ENCODE data around the gene ADAR. TPM values are rescaled to one million over a fixed set of nuclear protein-coding genes. Genes with fewer than 3 reads are reported as not detected.
A peak's percentile ranks its signal among the peaks of the same experiment; 100 is the strongest.

ADAR gene
- total RNA-seq, 1 donor from 2014 or later = 180 TPM

DNA sequence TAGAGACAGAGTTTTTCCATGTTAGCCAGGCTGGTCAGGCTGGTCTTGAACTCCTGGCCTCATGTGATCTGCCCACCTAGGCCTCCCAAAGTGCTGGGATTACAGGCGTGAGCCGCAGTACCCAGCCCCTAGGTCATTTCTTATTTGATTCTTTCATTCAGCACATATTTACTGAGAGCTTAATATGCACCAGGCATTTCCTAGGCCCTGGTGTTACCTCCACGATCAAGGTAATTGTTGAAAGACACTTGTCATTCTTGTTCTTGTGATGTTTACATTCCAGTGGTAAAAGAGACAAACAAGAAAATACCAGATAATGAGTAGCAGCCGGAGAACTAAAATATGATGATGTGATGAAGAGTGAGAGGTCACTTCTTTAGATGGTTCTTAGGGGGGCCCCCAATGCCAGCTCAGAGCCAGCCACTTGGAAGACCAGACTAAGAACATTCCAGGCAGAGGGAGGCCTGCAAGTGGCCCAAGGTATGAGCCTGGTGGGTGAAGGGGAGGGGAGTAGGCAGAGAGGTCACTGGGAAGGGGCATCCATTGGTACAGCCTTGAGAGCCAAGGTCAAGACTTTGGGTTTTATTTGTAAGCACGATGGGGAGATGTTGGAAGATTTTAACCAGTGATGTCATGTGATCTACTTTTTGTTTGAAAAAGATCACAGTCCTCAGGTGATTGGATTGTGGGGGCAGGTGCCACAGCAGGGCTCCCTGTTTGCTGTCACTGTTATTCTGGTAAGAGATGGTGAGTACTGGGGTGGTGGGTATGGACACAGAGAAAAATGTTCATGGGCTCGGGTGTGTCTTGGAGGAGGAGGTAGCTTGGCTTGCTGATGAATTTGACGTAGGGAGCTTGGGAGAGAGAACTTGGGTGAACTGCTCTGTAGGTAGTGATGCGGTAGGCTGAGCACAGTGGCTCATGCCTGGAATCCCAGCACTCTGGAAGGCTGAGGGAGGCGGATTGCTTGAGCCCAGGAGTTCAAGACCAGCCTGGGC is 68.2 kb downstream of the ADAR start:
- H3K9me3 Mint-ChIP-seq = no peaks in the 10 kb centered on the region
- H3K27me3 Mint-ChIP-seq = peaks cover 54% of the 10 kb centered on the region
- TF ChIP-seq, protein P1, sequence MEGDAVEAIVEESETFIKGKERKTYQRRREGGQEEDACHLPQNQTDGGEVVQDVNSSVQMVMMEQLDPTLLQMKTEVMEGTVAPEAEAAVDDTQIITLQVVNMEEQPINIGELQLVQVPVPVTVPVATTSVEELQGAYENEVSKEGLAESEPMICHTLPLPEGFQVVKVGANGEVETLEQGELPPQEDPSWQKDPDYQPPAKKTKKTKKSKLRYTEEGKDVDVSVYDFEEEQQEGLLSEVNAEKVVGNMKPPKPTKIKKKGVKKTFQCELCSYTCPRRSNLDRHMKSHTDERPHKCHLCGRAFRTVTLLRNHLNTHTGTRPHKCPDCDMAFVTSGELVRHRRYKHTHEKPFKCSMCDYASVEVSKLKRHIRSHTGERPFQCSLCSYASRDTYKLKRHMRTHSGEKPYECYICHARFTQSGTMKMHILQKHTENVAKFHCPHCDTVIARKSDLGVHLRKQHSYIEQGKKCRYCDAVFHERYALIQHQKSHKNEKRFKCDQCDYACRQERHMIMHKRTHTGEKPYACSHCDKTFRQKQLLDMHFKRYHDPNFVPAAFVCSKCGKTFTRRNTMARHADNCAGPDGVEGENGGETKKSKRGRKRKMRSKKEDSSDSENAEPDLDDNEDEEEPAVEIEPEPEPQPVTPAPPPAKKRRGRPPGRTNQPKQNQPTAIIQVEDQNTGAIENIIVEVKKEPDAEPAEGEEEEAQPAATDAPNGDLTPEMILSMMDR (conservative IDR thresholded peaks at IDR 0.05) = no peak
- H3K27ac Mint-ChIP-seq = no peak overlapping the region
- DNase-seq (ENCODE audit: extremely low spot score, unreplicated experiment) = no peak
- peaks cover 5% of the 10 kb centered on the region for H3K4me1 Mint-ChIP-seq (ENCODE audit: unreplicated experiment)
- no peaks in the 10 kb centered on the region for H3K36me3 Mint-ChIP-seq
- no peak overlapping the region for H3K4me3 Mint-ChIP-seq

DNA sequence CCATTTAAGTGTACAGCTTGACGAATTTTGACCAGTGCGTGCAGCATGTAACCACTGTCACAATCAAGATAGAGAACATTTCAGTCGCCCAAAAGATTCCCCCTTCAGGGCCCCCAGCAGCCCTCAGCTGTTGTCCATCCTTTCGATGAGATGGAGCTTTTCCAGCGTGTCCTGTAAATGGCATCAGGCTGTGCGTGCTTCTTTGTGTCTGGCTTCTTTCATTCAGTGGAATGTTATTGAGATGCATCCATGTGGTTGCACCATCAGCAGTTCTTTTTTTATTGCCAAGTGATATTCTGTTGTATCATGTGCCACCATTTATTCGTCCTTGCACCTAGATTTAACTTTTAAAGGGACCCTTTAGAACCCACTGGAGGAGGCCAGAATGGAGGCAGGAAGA is 71.4 kb downstream of the ADAR start:
- DNase-seq (ENCODE audit: extremely low spot score, unreplicated experiment) = no peak
- no peaks in the 10 kb centered on the region for H3K9me3 Mint-ChIP-seq
- TF ChIP-seq, protein P1 (conservative IDR thresholded peaks at IDR 0.05) = no peak
- H3K27ac Mint-ChIP-seq = no peak overlapping the region
- H3K4me3 Mint-ChIP-seq = no peak overlapping the region
- peaks cover 46% of the 10 kb centered on the region for H3K27me3 Mint-ChIP-seq
- H3K36me3 Mint-ChIP-seq = no peaks in the 10 kb centered on the region
- H3K4me1 Mint-ChIP-seq (ENCODE audit: unreplicated experiment) = peaks cover 10% of the 10 kb centered on the region

DNA sequence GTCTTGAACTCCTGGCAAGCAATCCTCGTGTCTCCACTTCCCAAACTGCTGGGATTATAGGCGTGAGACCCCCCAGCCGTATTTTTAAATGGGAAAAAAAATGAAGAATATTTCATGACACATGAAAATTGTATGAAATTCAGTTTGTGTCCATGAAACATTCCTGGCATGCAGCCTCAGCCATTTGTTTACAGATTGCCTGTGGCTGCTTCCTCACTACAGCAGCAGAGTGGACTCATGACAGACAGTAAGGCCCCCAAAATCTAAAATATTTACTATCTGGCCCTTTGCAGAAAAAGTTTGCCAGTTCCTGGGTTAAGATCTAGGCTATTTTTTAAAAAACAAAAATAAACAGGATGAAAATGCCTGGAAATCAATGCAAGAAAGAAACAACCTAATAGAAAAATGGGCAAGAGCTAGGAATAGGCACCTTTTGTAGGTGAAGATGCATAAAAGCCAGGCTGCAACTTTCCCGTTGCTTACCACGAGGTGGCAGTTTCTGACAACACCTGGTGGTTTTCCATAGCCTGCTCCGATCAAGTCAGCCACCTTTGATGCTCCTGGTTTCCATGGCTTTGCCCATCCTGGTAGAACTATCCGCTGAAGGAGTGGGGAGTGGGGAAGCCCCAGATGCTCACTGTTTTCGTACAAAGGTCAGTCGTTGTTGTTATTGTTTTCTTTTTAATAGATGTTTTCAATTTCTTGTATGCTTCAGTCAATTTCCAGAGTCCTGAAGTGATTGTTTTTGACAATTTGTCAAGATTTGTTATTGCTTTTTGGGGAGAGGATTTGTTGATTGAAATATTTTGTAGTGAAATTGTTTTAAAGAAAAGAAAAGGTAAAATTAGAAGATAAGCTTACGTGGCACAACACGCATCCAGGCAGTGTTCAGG is 73.8 kb downstream of the ADAR start:
- Mint-ChIP-seq H3K4me3 (no peak overlapping the region), H3K9me3 (no peaks in the 10 kb centered on the region), H3K27me3 (peaks cover 27% of the 10 kb centered on the region), H3K4me1 (ENCODE audit: unreplicated experiment) (peaks cover 4% of the 10 kb centered on the region), H3K36me3 (no peaks in the 10 kb centered on the region), H3K27ac (no peak overlapping the region)
- no peak for DNase-seq (ENCODE audit: extremely low spot score, unreplicated experiment)
- TF ChIP-seq, protein P1 (conservative IDR thresholded peaks at IDR 0.05) = peak; percentile 67

Other genes starting within 250 kb of the ADAR start
- gene IL6R, start 202.8 kb downstream of the ADAR start, total RNA-seq (ENCODE audit: low replicate concordance) = 7.8 and 12.5 TPM in 2 replicates
- gene TDRD10, start 106.0 kb downstream of the ADAR start, total RNA-seq (ENCODE audit: low replicate concordance) = not detected in 2 replicates
- 0.17 and 0.27 TPM in 2 replicates for gene SHE, start 105.8 kb downstream of the ADAR start, total RNA-seq (ENCODE audit: low replicate concordance)
- 69.1 and 73.9 TPM in 2 replicates for gene UBE2Q1, start 49.5 kb downstream of the ADAR start, total RNA-seq (ENCODE audit: low replicate concordance)
- gene CHRNB2, start 40.4 kb downstream of the ADAR start, total RNA-seq (ENCODE audit: low replicate concordance) = 4.2 and 4.6 TPM in 2 replicates

Data from type B pancreatic cell (in vitro differentiated cells).